Stomach (tissue), 9 donors: ENCODE results near the gene STK35. TPM values are rescaled to one million over a fixed set of nuclear protein-coding genes. Genes with fewer than 3 reads are reported as not detected.
A peak's percentile ranks its signal among the peaks of the same experiment; 100 is the strongest.

Experiments used
- DNase-seq, 2 donors: peaks; one replicate each; pipeline versions ENCODE4 v3.0.0 to v3.0.0-alpha.2; 2013 to 2019
- H3K27ac ChIP-seq, 5 donors: fragments of 200-600 bp in 4 of 5; sonication (generic) in 4 of 5; one replicate each; pipeline ENCODE4 v1.5.1; 2013 to 2019; ENCODE audit warnings: mild to moderate bottlenecking in 1 of 5, moderate library complexity in 1 of 5
- H3K27me3 ChIP-seq, 3 donors: fragments of 200-600 bp; sonication (generic); one replicate each; pipeline ENCODE4 v1.5.1; 2017 to 2019; ENCODE audit warnings: mixed run types in 1 of 3
- H3K36me3 ChIP-seq, 4 donors: fragments of 200-600 bp; sonication (generic); 1 replicate in 3 of 4; 2 replicates in 1 of 4; pipeline ENCODE4 v1.5.1; 2016 to 2019
- H3K4me1 ChIP-seq, 4 donors: fragments of 200-600 bp; sonication (generic); one replicate each; pipeline ENCODE4 v1.5.1; 2016 to 2019
- H3K4me3 ChIP-seq, 4 donors: fragments of 200-600 bp; sonication (generic) in 3 of 4; one replicate each; pipeline ENCODE4 v1.5.1; 2016 to 2019; ENCODE audit warnings: mild to moderate bottlenecking in 1 of 4
- H3K9me3 ChIP-seq, 4 donors: fragments of 200-600 bp; sonication (generic); one replicate each; pipeline ENCODE4 v1.5.1; 2016 to 2019
- CTCF ChIP-seq, 7 experiments: fragments of 450-650 bp in 4 of 7; fragments of 200-600 bp in 3 of 7; sonication (generic) in 3 of 7; IDR thresholded peaks; one replicate each; pipeline ENCODE4 v1.5.1; 2016 to 2019; ENCODE audit warnings: antibody characterized with exemption in 7 of 7, control low read depth in 2 of 7, mild to moderate bottlenecking in 1 of 7
- EP300 ChIP-seq: sonication (generic); formaldehyde crosslinking; IDR thresholded peaks from one replicate; pipeline ENCODE4 v1.6.1; 2017; ENCODE audit warnings: antibody characterized with exemption
- POLR2A ChIP-seq, 4 donors: fragments of 450-650 bp; IDR thresholded peaks; one replicate each; pipeline ENCODE4 v1.6.1; 2016; ENCODE audit warnings: antibody characterized with exemption in 4 of 4, control low read depth in 2 of 4, mild to moderate bottlenecking in 1 of 4, moderate library complexity in 1 of 4
- POLR2AphosphoS5 ChIP-seq, 3 donors: sonication (generic); formaldehyde crosslinking; IDR thresholded peaks; one replicate each; pipeline ENCODE4 v1.6.1; 2016; ENCODE audit warnings: antibody characterized with exemption in 3 of 3
- WGBS, 5 donors: extraction: QIAGEN DNeasy Blood & Tissue Kit in 3 of 5; methylation state at CpG; one replicate each; pipeline versions ENCODE4 v1.1.5 to v1.1.7; 2013 to 2018; 5-methylcytosine and 5-hydroxymethylcytosine counted together
- intact Hi-C: fragments of 100-400 bp; cut with DNase I; formaldehyde crosslinking; loops from one replicate; pipeline ENCODE4 v1.15.1; 2023; ENCODE audit warnings: low total_unique reads
- polyA plus RNA-seq, 3 donors: library from polyadenylated mRNA; stranded (reverse); fragments of 200-250 nt; gene quantifications; one replicate each; pipeline ENCODE4 v1.2.3, GENCODE V29; 2013
- total RNA-seq, 5 donors: library from RNA; depleted of rRNA; stranded (reverse); fragments of >200 nt; gene quantifications; one replicate each; pipeline versions ENCODE4 v1.1.0 to v1.2.3, GENCODE V29; 2014 to 2016
- donor health status: healthy with polysubstance abuse.
- donor health status: Bipolar disorder and iron deficiency.
- donor health status: healthy.

The STK35 gene
- total and polyA plus RNA-seq, 8 donors = 4.2 to 26.1 (median 9.1) TPM

GRCh38 chr20:2162823-2163166 is 61.2 kb downstream of the STK35 start:
- WGBS, 5 donors = 70 to 90% (median 88%) methylated on average over 8 to 11 of the region's 11 CpGs
- TF ChIP-seq POLR2A (IDR thresholded peaks at IDR 0.05) (no peak), CTCF (IDR thresholded peaks at IDR 0.05) (no peak), EP300 (no peak), POLR2AphosphoS5 (IDR thresholded peaks at IDR 0.05) (no peak)
- no peak for DNase-seq
- Histone ChIP-seq H3K4me3 (no peak overlapping the region), H3K27ac (no peak overlapping the region), H3K9me3 (no peaks in the 10 kb centered on the region), H3K4me1 (no peaks in the 10 kb centered on the region), H3K27me3 (no peaks in the 10 kb centered on the region), H3K36me3 (no peaks in the 10 kb centered on the region)
- intact Hi-C loops = no loop called here

- no peak for TF ChIP-seq POLR2A (IDR thresholded peaks at IDR 0.05)
- no peak for TF ChIP-seq POLR2AphosphoS5 (IDR thresholded peaks at IDR 0.05)
- TF ChIP-seq CTCF (IDR thresholded peaks at IDR 0.05) = no peak
- TF ChIP-seq EP300 = no peak
- Histone ChIP-seq H3K4me3 (no peak overlapping the region), H3K27me3 (no peaks in the 10 kb centered on the region), H3K27ac (no peak overlapping the region), H3K36me3 (no peaks in the 10 kb centered on the region), H3K4me1 (no peaks in the 10 kb centered on the region), H3K9me3 (no peaks in the 10 kb centered on the region)
- intact Hi-C loops = no loop called here
- 65 to 79% (median 78%) methylated on average over 8 of the region's 8 CpGs for WGBS, 5 donors
- DNase-seq = no peak
Observed at GRCh38 chr20:2163312-2163711, 61.7 kb downstream of the STK35 start.

- TF ChIP-seq POLR2AphosphoS5 (IDR thresholded peaks at IDR 0.05) (no peak), EP300 (no peak), CTCF (IDR thresholded peaks at IDR 0.05) (no peak), POLR2A (IDR thresholded peaks at IDR 0.05) (no peak)
- Histone ChIP-seq H3K36me3 (no peaks in the 10 kb centered on the region), H3K27me3 (no peaks in the 10 kb centered on the region), H3K4me1 (no peaks in the 10 kb centered on the region), H3K27ac (no peak overlapping the region), H3K4me3 (no peak overlapping the region), H3K9me3 (no peaks in the 10 kb centered on the region)
- 54 to 73% (median 58%) methylated on average over 4 of the region's 4 CpGs for WGBS, 5 donors
- no peak for DNase-seq
- intact Hi-C loops = no loop called here
Observed at GRCh38 chr20:2163757-2164156, 62.1 kb downstream of the STK35 start.

- no peaks in the 10 kb centered on the region for H3K36me3 ChIP-seq
- no peaks in the 10 kb centered on the region for H3K4me1 ChIP-seq
- H3K27ac ChIP-seq = no peak overlapping the region
- no peak overlapping the region for H3K4me3 ChIP-seq
- intact Hi-C loops = no loop called here
- no peaks in the 10 kb centered on the region for H3K27me3 ChIP-seq
- 85 to 95% (median 90%) methylated on average over 7 of the region's 7 CpGs for whole genome bisulfite sequencing, 5 donors
- TF ChIP-seq POLR2AphosphoS5 (IDR thresholded peaks at IDR 0.05) = no peak
- TF ChIP-seq CTCF (IDR thresholded peaks at IDR 0.05) = no peak
- no peak for TF ChIP-seq EP300
- TF ChIP-seq POLR2A (IDR thresholded peaks at IDR 0.05) = no peak
- peak in 1 of 2 donors; percentile 13 for DNase-seq
- no peaks in the 10 kb centered on the region for H3K9me3 ChIP-seq
Observed at GRCh38 chr20:2164421-2164820, 62.8 kb downstream of the STK35 start.
